ENCODE data around the gene MEGF9.
A peak's percentile ranks its signal among the peaks of the same experiment; 100 is the strongest.

The MEGF9 gene

GRCh38 chr9:120621941-120622340, 92.3 kb downstream of the MEGF9 start:
- no peak for DNase-seq (ENCODE audit: low read depth)

GRCh38 chr9:120619751-120620655, 94.3 kb downstream of the MEGF9 start:
- DNase-seq (ENCODE audit: low read depth) = peak; percentile 24

- no peak for DNase-seq (ENCODE audit: low read depth)
Observed at GRCh38 chr9:120616966-120617935, 97.0 kb downstream of the MEGF9 start.

GRCh38 chr9:120612218-120612617, 102.1 kb downstream of the MEGF9 start:
- DNase-seq (ENCODE audit: low read depth) = no peak

GRCh38 chr9:120611690-120612068, 102.6 kb downstream of the MEGF9 start:
- no peak for DNase-seq (ENCODE audit: low read depth)

GRCh38 chr9:120610975-120611689, 103.1 kb downstream of the MEGF9 start:
- DNase-seq (ENCODE audit: low read depth) = no peak

GRCh38 chr9:120609636-120610035, 104.6 kb downstream of the MEGF9 start:
- no peak for DNase-seq (ENCODE audit: low read depth)

- no peak for DNase-seq (ENCODE audit: low read depth)
Observed at GRCh38 chr9:120608421-120608820, 105.8 kb downstream of the MEGF9 start.

- no peak for DNase-seq (ENCODE audit: low read depth)
Observed at GRCh38 chr9:120603591-120603990, 110.7 kb downstream of the MEGF9 start.

- DNase-seq (ENCODE audit: low read depth) = no peak
Observed at GRCh38 chr9:120603010-120603409, 111.3 kb downstream of the MEGF9 start.

GRCh38 chr9:120593955-120594277, 120.4 kb downstream of the MEGF9 start:
- no peak for DNase-seq (ENCODE audit: low read depth)

GRCh38 chr9:120593250-120593954, 120.9 kb downstream of the MEGF9 start:
- DNase-seq (ENCODE audit: low read depth) = no peak

- no peak for DNase-seq (ENCODE audit: low read depth)
Observed at GRCh38 chr9:120592210-120592609, 122.1 kb downstream of the MEGF9 start.

- DNase-seq (ENCODE audit: low read depth) = no peak
Observed at GRCh38 chr9:120587328-120587727, 126.9 kb downstream of the MEGF9 start.

- no peak for DNase-seq (ENCODE audit: low read depth)
Observed at GRCh38 chr9:120583958-120584369, 130.3 kb downstream of the MEGF9 start.

GRCh38 chr9:120580051-120580896, 134.0 kb downstream of the MEGF9 start, which contains the start of gene CDK5RAP2:
Gene CDK5RAP2 (minus strand): TSS chr9:120580167. CDS start chr9:120579978, 189 bp downstream.
- DNase-seq (ENCODE audit: low read depth) = peak; percentile 83

- DNase-seq (ENCODE audit: low read depth) = no peak
Observed at GRCh38 chr9:120579139-120580050, 134.9 kb downstream of the MEGF9 start.

- no peak for DNase-seq (ENCODE audit: low read depth)
Observed at GRCh38 chr9:120574473-120574872, 139.8 kb downstream of the MEGF9 start.

- no peak for DNase-seq (ENCODE audit: low read depth)
Observed at GRCh38 chr9:120572472-120572871, 141.8 kb downstream of the MEGF9 start.
